HG02970 (cell line): ENCODE data around the gene C16orf74.

Experiments used
- ATAC-seq: cut with Tn5 transposase; IDR thresholded peaks from one replicate; pipeline ENCODE4 v1.9.1; 2021; ENCODE audit warnings: mild to moderate bottlenecking, moderate library complexity, moderate number of reproducible peaks; ENCODE audit not compliant: unreplicated experiment, low FRiP score

C16orf74 gene

DNA sequence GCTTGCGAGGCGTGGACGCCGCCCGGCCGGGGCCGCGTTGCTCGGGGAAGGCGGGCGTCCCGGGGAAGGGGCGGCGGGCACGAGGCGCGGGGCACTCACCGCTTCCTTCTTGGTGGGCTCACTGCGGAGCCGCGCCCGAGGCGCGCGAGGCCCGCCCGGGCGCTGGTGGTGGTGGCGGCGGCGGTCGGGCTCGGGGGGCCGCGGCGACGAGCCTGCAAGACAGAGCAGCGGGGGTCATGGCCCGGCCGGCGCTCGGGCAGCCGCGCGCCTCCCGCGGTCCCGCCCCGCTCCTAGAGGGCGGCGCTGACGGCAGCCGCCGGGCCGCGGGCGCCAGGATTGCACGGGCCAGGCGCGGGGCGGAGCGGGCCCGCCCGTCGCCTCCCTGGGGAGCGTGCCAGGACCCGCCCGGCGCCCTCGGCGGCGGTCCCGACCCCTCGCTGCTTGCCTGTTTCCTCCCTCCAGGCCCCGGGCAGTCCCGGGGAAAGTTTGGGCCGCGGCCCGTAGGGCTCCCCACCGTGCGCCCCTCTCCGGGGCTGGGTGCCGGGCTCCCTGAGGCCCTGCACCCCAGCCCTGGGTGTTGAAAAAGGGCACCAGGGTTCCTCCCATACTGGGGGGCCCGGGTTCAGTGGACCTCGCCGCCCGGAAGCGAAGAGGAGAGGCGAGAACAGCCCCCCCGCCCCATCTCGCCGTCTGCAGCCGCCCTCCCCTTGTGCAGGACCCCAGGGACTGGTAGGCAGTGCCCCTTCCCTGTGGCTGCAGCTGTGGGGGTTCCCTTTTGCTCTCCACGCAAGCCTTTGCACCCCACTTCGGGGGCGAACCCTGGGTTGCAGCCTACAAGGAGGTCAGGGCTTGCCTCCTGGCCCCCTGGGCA is at the start of gene C16orf74:
Gene C16orf74, minus strand, starts transcription at position 270 of the 871 bp plus-strand sequence. CDS start 15,879 bp downstream, outside the sequence.
- no peak for ATAC-seq

DNA sequence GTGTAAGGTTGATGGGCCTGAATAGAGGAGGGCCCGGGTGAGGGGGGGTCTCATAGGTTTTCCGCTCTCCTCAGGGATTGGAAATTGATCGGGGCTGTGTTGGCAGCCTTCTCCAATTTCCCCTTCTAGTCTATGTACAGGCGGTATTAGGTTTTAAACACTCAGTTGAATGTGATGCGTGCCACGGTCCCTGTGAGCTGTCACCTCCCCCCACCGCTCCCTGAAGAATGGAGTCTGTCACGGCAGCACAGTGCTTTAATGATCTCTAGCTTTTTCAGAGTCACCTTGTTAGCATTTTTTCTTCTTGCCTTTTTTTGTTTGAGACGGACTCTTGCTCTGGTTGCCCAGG is 49.4 kb upstream of the C16orf74 start:
- no peak for ATAC-seq

DNA sequence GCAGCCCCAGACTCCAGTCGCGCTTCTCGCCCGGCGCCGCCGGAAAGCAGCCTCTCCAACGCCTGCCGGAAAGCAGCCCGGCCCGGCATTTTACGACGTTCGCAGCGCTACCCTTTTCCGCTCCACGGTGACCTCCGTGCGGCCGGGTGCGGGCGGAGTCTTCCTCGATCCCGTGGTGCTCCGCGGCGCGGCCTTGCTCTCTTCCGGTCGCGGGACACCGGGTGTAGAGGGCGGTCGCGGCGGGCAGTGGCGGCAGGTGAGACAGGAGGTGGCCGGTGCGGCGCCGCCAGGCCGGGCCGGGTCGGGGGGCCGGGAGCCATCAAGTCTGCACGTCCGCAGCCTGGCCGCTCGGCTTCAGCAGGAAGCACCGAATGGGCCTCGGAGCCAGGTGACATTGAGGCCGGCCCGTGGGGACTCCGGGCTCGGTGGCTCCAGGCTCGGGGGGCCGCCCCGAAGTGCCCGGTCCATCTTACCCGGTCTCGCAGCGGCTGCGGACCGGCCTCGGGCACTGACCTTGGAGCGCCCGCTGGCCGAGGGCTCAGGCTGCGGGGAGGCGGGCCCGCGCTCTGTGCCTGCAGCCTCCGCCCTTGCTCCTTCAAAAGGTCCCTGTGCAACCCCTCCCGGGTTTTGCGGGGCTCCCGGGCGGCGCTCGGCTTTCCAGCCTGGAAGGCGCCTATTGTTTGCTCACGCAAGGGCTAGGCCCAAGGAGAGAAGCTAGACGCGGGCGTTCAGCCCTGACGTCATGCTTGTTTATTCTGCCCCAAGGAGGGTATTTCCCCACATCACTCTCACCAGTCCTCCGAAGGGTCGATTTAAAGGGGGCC is 48.8 kb upstream of the C16orf74 start, which contains the start of the genes COX4I1 and EMC8:
Gene COX4I1, plus strand, starts transcription at position 199 of the 824 bp plus-strand sequence. CDS start 1,511 bp downstream, outside the sequence.
Gene EMC8, minus strand, starts transcription at position 48 of the 824 bp plus-strand sequence. CDS start 249 bp downstream, outside the sequence.
- ATAC-seq: peak; percentile 72

GRCh38 chr16:85798901-85799496 is 48.1 kb upstream of the C16orf74 start:
- no peak for ATAC-seq

- ATAC-seq: no peak
Measured at GRCh38 chr16:85798283-85798776, 47.4 kb upstream of the C16orf74 start.

- ATAC-seq: no peak
Measured at GRCh38 chr16:85796599-85796998, 45.7 kb upstream of the C16orf74 start.

DNA sequence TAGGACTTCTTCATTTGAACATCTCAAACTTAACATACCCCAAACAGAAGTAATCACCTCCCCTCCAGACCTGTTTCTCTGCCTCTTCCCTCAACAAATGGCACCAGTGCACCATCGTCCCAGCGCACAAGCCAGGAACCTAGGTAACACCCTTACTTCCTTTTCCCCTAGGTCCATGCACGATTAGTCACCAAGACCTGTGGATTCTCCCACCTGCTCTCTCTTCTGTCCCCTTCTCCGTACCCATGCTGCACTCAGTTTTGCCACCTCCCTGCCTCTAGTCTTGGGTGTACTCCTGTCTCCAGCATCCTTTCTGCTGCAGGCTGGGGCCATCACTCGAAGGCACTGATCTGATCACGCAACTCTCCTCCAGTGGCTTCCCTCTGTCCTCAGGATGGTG is 45.3 kb upstream of the C16orf74 start:
- ATAC-seq: no peak

DNA sequence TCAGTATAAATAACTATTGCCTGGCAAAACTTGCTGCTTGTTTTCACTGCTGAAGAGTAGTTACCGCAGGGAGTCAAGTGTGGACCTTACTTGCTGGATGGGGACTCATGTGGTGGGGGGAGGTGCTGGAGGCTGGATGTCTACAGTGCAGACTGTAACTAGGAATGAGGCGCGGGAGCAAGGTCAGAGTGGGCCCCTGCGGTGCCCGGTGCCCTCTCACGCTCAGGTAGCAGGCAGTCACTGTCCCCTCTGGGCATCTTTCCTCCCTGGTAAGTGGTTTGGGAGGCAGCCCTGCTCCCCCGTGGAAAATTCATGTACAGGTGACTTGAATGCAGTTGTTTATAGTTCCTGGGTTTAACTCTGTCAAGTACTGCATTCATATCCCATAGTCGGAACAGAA is 43.8 kb upstream of the C16orf74 start:
- no peak for ATAC-seq

DNA sequence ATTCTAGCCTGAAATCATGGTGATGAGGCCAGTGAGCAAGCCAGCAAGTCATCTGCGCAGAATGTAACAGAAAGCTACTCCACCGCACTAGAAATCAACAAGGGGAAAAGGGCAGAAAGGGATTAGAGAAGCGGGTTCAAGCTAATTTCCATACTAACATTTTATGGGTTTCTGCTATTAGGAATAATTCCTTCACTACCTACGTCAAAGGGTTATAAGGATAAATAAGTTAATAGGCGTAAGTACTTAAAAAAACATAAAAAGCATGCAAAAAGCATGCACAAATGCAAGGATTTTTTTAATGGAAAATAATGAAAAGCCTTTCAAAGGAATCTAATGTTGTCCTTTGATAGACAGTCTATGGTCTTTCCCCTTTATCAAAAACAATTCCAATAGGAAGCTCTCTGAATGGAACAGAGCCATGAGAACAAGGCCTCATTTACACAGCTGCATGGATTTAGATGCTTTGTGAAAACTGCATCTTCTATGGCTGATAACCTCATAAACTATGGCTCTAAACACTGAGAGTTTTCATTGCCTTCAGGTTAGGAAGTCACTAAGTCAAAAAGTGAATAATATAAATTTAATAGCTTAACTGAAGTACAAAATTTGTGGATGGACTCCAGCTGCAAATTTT is 42.9 kb upstream of the C16orf74 start:
- ATAC-seq: no peak

GRCh38 chr16:85789773-85790172 is 38.9 kb upstream of the C16orf74 start:
- ATAC-seq: no peak

DNA sequence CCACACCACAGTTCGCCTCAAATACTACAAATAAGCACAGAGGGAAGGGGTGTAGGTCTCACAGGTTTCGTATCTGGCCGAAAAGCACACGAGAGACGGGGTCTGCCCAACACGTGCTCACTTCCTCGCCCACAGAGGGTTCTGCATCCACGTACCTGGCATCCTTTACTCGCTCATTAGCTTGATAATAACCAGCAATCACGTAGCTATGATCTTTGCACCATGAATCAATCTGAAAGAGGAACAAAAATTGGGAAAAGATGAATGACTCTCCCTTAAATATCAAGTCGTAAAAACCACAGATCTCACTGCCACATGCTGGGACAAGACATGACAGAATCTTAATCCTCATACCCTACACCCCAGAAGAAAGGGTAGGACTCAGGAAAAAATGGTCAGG is 37.9 kb upstream of the C16orf74 start:
- no peak for ATAC-seq

DNA sequence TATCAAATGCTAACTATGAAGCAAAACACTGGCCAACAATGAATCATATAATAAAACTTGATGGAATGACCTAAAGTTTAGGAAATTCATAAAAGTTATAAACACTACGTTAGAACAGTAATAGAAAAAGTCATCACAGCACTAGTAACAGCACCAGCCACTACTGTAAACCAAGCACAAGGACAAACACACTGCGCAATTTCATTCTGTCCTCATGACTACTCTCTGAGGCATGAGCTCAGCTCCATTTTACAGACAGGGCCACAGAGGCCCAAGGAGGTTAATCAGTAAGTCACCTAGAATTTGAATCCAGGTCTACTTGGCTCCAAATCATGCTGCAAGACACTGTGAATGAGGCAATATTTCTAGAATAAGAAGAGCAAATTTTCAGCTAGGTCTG is 35.0 kb upstream of the C16orf74 start:
- no peak for ATAC-seq

GRCh38 chr16:85784813-85785212 is 33.9 kb upstream of the C16orf74 start:
- no peak for ATAC-seq

DNA sequence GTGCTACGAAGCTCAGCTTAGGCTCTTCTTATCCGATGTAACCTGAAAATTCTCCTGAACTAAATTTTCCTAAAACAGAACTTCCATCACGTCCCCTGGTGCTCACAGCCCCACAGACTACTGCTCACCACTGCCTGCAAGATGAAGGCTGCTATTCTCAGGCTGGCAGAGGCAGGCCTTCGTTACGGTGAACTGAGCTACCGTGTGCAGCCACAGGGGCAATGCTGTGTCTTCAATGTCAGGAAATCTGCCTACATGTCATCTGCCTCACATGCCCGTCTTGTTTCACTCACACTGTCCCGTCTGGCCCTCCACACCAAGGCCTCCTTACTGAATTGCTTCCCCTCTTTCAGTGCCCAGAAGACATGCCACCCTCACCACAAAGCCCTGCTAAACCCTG is 32.5 kb upstream of the C16orf74 start:
- no peak for ATAC-seq

- ATAC-seq: no peak
Measured at GRCh38 chr16:85782451-85782850, 31.6 kb upstream of the C16orf74 start.

GRCh38 chr16:85781695-85782370 is 30.9 kb upstream of the C16orf74 start:
- ATAC-seq: no peak

DNA sequence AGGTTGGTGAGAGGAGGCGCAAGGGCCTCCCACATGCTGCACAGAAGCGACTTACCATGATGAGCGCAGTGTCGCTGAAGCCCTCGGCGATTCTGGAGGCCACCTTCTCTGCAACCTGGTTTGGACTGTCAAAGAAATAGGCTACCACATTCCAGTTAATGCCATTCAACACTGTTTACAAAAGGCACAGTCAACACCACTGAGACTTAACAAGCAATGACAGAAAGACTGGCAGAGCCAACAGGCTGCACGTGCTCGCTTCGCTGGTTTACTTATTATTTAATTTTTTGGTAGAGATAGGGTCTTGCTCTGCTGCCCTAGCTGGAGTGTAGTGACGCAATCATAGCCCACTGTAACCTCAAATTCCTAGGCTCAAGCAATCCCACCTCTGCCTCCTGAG is 30.3 kb upstream of the C16orf74 start:
- ATAC-seq: no peak

DNA sequence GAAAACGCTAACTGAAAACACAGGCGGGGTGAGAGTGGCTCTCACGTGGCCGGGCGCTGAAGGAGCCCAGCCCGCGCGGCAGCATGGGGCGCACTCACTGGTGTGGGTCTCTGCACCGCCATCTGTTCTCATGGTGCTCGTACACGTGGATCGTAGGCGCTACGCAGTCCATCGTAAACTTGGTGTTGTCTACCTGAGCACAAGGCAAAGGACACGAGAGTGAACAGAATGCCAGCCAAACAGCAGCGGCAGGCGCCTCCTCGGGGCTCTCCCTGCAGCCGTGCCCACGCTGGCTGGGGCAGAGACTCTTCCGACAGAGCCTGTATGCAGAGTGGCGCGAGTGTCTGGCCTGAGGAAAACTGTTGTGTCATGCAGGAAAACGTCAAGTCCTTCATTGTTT is 29.4 kb upstream of the C16orf74 start:
- ATAC-seq: no peak

GRCh38 chr16:85778873-85779272 is 28.0 kb upstream of the C16orf74 start:
- no peak for ATAC-seq
